Brain pericyte (primary cell): ENCODE data around the gene FCRL3.
"Not testable (repeated sequence)": the region's sequence is repeated elsewhere in the genome, so short reads cannot be mapped to it uniquely, and the experiment has no call there.

Experiments used
- DNase-seq: peaks from one replicate; pipeline ENCODE4 v3.0.0-alpha.2; 2012; ENCODE audit warnings: low read depth, low spot score

FCRL3 gene, protein sequence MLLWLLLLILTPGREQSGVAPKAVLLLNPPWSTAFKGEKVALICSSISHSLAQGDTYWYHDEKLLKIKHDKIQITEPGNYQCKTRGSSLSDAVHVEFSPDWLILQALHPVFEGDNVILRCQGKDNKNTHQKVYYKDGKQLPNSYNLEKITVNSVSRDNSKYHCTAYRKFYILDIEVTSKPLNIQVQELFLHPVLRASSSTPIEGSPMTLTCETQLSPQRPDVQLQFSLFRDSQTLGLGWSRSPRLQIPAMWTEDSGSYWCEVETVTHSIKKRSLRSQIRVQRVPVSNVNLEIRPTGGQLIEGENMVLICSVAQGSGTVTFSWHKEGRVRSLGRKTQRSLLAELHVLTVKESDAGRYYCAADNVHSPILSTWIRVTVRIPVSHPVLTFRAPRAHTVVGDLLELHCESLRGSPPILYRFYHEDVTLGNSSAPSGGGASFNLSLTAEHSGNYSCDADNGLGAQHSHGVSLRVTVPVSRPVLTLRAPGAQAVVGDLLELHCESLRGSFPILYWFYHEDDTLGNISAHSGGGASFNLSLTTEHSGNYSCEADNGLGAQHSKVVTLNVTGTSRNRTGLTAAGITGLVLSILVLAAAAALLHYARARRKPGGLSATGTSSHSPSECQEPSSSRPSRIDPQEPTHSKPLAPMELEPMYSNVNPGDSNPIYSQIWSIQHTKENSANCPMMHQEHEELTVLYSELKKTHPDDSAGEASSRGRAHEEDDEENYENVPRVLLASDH

DNA sequence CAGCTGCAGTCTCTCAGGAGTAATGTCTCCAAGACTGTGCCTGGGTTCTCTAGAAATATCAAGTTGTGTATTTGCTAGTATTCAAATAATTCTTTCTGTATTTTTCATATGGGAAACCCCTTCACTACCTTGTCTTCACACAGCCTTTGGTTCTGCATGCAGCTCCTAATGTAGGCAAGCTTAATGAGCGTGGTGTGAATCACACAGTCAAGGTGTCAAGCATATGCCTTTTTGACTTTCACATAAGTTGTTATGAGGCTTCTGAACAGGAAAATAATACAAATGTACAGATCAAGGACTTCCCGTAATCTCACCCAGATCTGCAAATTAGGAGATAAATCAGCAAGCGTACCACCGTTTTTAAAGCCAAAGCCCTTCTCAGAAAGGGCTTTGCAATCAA lies at the start of gene FCRL3:
FCRL3 (minus strand) TSS at position 38 of the 400 bp plus-strand sequence. CDS start 280 bp downstream, outside the sequence.
- no peak for DNase-seq

DNA sequence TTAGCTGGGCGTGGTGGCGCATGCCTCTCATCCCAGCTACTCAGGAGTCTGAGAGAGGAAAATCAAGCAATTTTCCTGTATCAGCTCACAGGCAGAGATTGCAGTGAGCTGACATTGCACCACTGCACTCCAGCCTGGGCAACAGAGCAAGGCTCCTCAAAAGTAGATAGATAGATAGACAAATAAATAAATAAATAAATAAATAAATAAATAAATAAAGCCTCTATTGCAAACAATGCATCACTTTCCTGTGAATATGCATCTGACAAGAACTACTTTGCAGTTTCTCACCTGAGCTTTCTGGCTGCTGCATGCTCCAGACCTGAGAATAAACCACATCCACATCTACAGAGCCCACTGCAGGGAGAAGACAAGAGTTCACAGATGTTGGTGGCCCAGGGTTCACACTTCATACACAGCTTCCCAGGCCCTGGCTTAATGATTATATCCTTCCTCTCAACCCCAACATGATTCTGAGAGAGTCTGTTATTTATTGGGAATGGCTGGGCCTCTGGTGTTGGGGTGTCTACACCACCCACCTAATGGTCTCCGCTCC lies 47.8 kb upstream of the FCRL3 start:
- no peak for DNase-seq

DNA sequence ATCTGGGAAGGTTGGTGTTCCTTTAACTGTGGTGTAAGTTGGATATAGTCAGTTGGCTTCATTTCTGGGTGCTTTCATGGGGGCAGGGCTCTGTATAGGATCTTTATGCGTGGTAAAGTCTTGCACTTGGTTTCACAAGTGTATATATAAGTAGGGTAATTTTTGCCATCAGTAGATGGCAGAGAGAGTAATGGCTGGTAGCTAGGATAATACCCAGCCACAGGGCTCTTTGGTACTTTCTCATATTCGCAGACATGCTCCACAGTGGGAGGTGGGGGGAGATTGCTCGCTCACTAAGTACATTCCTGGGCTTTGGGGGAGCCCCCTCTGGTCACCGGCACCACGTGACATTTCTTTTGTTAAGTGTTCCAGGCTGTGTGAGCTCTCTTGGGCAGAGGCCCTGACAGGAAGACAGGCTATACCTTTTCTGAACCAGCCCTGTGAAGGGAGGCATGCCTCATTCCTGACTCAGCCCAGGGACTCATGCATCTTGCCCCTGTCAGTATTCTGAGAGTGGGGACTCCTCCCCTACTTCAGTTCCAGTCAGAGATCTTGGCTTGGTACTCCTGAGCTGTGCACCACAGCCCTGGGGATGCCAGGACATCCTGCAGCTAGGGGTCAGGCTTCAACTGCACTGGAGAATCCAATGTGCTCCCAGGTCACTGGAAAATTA lies 38.8 kb upstream of the FCRL3 start:
- no peak for DNase-seq

DNA sequence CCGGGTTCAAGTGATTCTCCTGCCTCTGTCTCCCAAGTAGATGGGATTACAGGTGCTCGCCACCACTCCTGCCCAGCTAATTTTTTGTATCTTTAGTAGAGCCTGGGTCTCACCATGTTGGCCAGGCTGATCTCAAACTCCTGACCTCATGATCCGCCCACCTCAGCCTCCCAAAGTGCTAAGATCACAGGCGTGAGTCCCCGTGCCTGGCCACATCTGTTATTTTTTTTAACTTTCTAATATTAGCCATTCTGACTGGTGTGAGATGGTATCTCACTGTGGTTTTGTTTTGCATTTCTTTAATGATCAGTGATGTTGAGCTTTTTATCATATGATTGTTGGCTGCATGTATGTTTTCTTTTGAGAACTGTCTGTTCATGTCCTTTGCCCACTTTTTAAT lies 35.4 kb upstream of the FCRL3 start:
- DNase-seq: not testable (repeated sequence)

DNA sequence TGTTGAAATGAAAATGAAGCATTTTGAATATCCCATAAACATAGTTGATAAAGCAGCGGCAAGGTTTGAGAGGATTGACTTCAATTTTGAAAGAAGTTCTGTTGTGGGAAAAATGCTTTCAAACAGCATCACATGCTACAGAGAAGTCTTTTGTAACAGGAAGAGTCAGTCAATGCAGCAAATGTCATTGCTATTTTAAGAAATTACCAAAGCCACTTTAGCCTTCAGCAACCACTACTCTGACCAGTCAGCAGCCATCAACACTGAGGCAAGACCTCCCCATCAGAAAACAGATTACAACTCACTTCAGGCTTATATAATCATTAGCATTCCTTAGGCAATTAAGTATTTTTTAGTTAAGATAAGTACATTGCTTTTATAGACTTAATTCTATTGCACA lies 33.8 kb upstream of the FCRL3 start:
- DNase-seq: no peak

DNA sequence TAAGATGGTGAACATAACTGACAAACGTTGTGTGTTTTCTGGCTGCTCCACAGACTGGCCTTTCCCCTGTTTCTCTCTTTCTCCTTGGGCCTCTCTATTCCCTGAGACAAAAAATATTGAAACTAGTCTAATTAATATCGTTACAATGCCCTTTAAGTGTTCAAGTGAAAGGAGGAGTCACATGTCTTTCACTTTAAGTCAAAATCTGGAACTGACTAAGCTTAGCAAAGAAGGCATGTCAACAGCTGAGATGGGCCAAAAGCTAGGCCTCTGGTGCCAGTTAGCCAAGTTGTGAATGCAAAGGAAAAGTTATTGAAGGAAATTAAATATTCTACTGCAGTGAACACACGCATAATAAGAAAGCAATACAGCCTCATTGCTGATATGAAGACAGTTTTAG lies 32.2 kb upstream of the FCRL3 start:
- DNase-seq: no peak

DNA sequence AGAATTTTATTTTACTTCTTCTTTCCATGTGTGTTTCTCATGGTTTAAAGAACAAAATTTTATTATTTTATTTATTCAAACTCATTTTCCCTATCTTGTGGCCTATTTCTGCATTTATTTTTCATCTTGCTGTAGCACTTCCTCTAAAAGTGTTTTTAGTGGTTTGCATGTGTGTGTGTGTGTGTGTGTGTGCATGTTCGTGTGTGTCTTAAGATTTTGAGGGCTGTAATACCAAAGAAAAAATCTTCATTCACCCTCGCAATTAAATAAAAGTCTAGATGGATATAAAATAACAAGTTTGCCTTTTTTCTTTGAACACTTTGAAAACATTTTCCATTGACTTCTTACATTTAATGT lies 24.6 kb upstream of the FCRL3 start:
- no peak for DNase-seq

DNA sequence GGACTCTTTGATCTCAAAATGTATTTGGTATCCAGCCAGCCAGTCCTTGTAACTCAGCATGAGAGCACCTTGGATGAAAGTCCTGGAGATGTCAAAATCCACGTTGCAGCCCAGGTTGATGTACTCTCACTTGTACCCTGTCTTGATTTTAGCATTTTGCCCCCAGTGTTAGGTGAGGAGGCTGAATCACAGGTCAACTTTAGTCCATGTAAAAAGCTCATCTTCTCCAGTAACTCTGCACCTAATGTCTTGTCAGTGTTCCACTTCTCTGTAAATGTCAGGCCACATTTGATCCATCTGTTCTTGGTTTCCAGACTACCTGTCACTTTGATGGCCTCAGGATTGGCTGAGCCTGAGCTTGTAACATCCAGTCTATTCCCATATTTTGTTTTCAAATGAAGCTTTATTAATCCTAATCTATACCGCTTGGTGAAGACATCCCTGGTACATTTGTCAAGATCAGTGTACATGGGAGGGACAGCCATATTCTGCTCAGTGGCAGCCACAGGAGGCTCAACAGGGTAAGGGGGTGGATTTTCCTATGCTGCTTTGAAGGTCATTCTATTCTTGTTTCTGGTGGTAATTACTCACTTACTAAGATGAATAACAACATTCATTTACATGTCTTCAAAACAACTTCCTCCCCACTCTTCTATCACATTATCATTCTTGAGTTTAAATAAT lies 24.1 kb upstream of the FCRL3 start:
- no peak for DNase-seq

DNA sequence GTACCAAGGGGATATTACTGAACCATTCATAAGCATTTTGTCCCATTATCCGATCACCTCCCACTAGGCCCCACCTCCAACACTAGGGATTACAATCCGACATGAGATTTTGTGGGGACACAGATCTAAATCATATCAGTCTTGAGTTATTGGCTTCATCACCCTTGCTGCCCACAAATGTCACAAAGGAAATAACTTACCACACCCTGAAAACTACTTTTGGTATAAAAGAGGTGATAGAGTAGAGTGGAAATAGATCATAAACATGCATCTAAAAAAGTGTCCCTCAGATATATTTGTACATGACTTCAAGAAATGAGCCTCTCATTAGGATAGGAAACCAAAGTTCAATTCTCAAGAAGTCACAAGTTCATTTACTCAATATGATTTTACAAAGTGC lies 22.6 kb upstream of the FCRL3 start:
- DNase-seq: no peak

DNA sequence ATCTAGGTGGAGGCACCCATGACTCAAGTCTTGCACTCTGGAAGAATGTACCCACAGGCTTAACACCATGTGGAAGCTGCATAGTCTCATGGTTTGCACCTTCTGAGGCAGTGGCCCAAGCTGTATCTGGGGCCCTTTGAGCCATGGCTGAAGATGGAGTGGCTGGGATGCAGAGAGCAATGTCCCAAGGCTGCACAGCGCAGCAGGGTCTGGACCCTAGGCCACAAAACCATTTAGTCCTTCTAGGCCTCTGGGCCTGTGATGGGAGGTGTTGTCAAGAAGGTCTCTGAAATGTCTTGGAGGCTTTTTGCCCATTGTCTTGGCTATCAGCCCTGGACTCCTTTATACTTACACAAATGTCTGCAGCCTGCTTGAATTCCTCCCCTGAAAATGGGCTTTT lies 21.4 kb upstream of the FCRL3 start:
- no peak for DNase-seq

DNA sequence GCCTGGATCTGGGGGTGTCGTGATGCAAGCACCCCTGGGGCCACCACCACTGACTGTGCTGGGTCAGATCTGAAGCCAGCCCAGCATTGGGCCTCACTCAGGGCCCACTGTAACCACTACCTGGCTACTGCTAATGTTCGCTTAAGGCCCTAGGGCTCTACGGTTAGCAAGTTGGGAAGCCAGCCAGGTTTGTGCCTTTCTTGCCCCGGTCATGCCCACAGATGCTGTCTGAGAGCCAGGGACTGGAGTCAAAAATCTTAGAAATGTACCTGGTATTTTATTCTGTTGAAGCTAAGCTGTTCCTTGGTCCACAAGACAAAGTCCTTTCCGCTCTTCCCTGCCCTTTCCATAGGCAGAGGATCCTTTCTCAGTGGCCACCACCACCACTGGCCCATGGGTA lies 15.2 kb upstream of the FCRL3 start:
- no peak for DNase-seq

DNA sequence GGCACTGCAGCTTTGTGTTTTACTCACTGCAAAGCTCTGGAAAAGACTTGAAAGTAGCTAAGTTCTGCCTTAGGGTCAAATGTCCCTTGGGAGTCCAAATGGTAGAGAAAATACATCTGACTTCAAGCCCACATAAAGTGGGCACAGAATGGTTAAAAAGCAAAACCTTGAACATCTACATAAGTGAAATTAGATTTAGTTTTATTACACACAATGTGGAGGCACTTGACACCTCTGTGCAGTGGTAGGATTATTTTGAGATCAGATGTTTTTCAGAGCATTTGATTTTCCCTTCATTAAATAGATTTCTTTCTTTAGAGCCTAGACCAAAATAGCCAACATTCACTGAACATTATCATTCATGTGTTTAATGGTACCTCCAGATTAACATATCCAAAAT lies 11.2 kb upstream of the FCRL3 start:
- no peak for DNase-seq

DNA sequence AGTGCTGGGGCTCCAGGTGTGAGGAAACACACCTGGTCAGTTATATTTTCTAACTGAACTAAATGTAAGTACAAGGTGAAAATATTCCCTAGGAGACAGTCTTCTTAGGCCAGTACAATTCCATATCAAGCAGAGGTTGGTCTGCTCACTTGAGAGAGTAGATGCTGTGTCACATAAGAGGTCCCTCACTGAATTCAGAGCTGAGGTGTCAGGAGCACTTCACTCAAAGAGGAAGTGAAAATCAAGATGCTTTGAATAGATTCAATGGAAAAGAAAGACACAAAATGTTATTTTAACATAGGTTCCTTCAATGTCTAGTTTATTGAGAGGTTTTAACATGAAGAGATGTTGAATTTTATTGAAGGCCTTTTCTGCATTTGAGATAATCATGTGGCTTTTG lies 4.3 kb upstream of the FCRL3 start:
- no peak for DNase-seq

DNA sequence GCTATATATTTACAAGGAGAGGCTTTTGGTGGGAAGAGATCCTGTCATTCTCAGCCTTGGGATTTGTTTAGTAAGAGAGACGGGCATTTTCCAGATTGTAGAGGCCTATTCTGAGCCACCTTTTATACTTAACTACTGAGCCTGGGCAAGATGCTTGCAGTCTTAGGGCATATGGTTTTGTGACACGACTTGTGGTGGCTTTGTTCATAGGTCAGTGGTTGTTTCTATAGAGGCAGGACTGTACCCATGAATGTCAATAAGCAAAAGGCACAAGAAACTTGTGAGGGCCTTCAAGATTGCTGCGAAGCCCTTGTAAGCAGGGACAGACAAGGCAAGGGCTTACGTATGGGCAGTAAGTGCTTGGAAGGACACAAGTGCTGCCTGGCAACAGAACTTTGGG lies 3.4 kb upstream of the FCRL3 start:
- DNase-seq: no peak

DNA sequence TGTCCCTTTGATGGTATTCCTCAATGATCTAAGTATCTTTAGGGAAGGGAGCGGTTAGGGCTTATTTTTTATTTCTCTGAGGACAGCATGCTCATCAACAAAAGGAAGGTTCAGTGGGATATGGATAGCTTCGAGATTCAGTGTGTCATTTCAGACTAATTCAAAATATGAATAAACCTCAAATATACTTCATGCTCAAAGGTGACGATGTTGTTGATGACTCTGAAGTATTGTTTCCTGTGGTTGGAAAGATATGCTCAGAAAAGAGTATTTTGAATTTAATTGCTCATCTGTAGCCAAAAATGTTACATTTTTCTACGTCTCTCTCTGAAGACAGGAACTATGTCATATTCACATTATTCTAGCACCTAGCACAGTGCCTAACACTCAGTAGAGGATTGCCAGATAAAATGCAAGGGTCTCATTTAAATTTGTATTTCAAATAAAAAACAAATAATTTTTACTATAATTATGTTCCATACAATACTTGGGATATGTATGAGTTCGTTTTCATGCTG lies 1.8 kb upstream of the FCRL3 start:
- no peak for DNase-seq

DNA sequence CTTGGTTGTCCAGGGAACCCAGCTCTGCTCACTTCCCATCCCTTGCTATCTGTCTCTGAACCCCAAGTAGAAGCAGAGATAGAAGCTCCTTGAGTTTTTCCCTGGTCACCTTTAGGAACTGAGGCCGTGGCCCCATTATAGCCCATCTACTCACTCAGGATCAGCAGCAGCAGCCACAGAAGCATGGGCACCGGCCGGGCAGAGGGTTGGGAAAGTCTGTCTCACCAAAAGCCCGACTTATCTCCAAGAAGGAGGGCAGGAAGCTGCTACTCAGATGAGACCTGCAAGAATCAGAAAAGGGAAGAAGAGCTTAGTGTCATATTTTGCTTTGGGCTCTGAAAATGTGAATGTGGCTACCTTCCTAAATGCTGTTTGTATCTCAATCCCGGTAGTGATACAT lies 264 bp downstream of the FCRL3 start:
- DNase-seq: no peak

DNA sequence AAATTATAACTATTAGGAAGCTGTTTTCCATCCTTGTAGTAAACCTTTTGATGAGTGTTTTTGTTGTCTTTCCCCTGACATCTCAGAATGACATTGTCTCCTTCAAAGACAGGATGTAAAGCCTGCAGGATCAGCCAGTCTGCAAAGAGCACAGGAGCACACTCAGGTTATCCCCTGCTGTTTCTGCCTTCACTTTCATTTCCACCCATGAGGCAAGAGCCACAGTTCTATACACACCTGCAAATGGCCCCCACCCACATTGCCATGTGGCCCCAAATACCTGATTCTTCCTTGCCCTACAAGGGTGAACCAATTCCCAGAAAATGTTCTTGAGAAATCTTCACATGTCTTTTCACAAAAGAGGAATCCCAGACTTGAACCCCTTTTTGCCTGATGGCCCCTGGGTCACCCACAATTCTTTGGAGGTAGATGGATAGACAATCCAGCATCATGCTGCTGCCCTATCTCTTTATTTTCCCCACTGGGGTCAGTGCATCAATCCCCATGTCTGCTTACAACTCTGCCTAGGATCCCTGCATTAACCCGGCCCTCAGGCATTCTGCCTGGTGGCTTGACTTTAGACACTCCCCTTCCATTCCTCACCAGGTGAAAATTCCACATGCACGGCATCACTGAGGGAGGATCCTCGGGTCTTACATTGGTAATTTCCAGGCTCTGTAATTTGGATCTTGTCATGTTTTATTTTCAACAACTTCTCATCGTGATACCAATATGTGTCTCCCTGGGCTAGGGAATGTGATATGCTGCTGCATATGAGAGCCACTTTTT lies 2.6 kb downstream of the FCRL3 start:
- DNase-seq: no peak

DNA sequence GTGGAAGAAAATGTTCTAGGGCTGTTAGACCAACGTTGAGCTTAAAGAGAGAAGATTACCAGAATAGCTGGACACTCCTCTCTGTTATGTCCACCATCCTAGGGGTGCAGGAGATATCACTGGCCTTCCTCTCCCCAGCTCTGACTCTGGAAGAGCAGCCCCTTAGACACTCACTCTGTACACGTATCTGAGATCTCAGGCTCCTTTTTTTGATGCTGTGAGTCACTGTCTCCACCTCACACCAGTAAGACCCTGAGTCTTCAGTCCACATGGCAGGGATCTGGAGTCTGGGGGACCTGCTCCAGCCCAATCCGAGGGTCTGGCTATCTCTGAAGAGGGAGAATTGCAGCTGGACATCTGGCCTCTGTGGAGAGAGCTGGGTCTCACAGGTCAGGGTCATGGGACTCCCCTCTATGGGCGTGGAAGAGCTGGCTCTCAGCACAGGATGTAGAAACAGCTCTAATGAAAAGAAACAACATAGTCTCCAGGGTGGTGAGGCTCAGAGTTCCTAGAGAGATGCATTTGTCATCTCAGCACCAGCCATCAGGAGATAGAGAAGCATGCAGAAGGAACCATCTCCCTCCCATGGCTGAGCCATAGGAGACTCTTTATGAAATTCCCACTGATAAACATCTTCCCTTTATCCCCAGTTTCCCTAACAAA lies 3.5 kb downstream of the FCRL3 start:
- DNase-seq: no peak

DNA sequence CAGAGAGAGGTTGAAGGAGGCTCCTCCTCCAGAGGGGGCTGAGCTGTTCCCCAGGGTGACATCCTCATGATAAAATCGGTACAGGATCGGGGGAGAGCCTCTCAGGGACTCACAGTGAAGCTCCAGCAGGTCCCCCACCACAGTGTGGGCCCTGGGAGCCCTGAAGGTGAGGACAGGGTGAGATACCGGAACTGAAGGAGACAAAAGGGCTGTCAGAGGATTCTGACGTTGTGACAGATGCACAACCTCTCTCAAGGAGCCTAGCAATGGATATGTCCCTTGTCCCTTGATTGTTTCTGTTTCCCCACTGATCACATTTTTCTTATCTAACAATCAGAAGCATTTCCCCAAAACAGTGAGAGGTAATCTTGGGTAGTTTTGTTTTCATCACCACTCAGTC lies 5.2 kb downstream of the FCRL3 start:
- no peak for DNase-seq

DNA sequence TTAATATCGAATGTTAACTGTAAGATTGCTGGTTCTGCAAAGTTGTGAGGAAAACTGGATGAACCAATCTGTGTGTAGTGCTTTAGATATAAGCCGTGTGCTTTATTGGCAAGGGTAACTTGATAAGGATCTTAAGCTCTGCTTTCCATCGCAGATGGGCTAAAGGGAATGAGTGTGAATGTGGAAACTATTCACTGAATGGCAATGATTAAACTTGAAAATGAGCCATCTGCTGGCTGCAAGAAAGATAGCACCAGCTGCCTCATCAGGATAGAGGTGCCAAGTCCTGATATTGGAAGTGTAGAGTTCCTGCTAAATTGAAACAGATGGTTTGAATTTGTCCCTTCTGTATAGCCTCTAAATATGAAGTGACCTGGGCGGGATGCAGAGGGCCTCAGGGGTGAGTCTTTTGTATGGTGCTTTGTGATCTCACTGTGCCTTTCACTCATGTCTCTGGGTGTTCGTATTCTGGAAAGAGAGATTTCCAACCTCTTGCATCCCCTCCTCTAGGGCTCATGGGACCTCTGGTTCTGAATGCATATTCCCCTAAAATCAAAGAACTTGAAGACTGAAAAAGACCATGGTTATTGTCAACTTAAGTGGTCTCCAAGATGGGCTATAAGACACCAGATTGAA lies 9.2 kb downstream of the FCRL3 start:
- DNase-seq: no peak
